Neutrophil (primary cell): Measurements from ENCODE around the gene MAP4.
"Not testable (repeated sequence)": the region's sequence is repeated elsewhere in the genome, so short reads cannot be mapped to it uniquely, and the experiment has no call there.

Experiments
- H3K27ac ChIP-seq: fragments of 200-600 bp; sonication (generic); 2 replicates; pipeline ENCODE4 v1.5.1; 2016; ENCODE audit warnings: mild to moderate bottlenecking, moderate library complexity
- H3K27me3 ChIP-seq: fragments of 200-600 bp; sonication (generic); 2 replicates; pipeline ENCODE4 v1.6.0; 2016; ENCODE audit warnings: mild to moderate bottlenecking
- H3K36me3 ChIP-seq: fragments of 200-600 bp; sonication (generic); 2 replicates; pipeline ENCODE4 v1.5.1; 2017
- H3K4me1 ChIP-seq, 2 experiments: fragments of 200-600 bp in 1 of 2; sonication (generic) in 1 of 2; 1 replicate in 1 of 2; 2 replicates in 1 of 2; pipeline versions ENCODE4 v1.5.1 to v1.6.1; 2013 to 2016; ENCODE audit warnings: low read depth in 1 of 2, low read length in 1 of 2, mild to moderate bottlenecking in 1 of 2, moderate library complexity in 1 of 2; ENCODE audit not compliant: control insufficient read depth in 1 of 2, insufficient read depth in 1 of 2
- H3K4me3 ChIP-seq, 2 experiments: fragments of 200-600 bp in 1 of 2; sonication (generic) in 1 of 2; 1 replicate in 1 of 2; 2 replicates in 1 of 2; pipeline ENCODE4 v1.5.1; 2013 to 2016; ENCODE audit warnings: low read depth in 1 of 2, low read length in 1 of 2, mild to moderate bottlenecking in 1 of 2, moderate library complexity in 1 of 2
- H3K9me3 ChIP-seq: fragments of 200-600 bp; sonication (generic); 2 replicates; pipeline ENCODE4 v1.5.1; 2016
- CTCF ChIP-seq: fragments of 200-600 bp; sonication (generic); IDR thresholded peaks from 2 replicates; pipeline ENCODE4 v1.5.1; 2016; ENCODE audit warnings: antibody characterized with exemption

Gene MAP4

GRCh38 chr3:47888986-47889757 lies 127.0 kb downstream of the MAP4 start:
- Histone ChIP-seq H3K4me3 (no peak overlapping the region), H3K27ac (no peak overlapping the region), H3K9me3 (no peaks in the 10 kb centered on the region), H3K36me3 (peaks cover 19% of the 10 kb centered on the region), H3K27me3 (no peaks in the 10 kb centered on the region), H3K4me1 (no peaks in the 10 kb centered on the region)
- TF ChIP-seq CTCF = no peak

- not testable (repeated sequence) for H3K4me1 ChIP-seq, H3K4me3 ChIP-seq, H3K27me3 ChIP-seq, H3K9me3 ChIP-seq, H3K27ac ChIP-seq
- peaks cover 19% of the 10 kb centered on the region for H3K36me3 ChIP-seq
These were observed 128.2 kb downstream of the MAP4 start for GRCh38 chr3:47887991-47888390.

DNA sequence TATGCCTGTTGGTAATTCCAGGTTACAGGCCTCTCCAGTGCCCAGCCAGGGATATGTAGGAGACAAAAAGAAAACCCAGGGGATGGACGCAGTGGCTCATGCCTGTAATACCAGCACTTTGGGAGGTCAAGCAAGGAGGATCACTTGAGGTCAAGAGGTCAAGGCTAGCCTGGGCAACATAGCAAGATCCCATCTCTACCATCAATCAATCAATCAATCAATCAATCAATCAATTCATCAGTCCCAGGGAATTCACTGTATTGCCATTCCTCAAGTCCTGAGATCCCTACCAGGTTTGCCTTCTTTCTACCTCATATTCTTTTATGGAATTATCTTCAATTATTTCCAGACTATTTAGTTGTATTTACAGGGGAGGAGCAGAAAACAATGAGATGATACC lies 131.0 kb downstream of the MAP4 start:
- Histone ChIP-seq H3K36me3 (peaks cover 5% of the 10 kb centered on the region), H3K27me3 (no peaks in the 10 kb centered on the region), H3K4me1 (no peaks in the 10 kb centered on the region), H3K9me3 (no peaks in the 10 kb centered on the region), H3K27ac (no peak overlapping the region), H3K4me3 (no peak overlapping the region)
- no peak for TF ChIP-seq CTCF

DNA sequence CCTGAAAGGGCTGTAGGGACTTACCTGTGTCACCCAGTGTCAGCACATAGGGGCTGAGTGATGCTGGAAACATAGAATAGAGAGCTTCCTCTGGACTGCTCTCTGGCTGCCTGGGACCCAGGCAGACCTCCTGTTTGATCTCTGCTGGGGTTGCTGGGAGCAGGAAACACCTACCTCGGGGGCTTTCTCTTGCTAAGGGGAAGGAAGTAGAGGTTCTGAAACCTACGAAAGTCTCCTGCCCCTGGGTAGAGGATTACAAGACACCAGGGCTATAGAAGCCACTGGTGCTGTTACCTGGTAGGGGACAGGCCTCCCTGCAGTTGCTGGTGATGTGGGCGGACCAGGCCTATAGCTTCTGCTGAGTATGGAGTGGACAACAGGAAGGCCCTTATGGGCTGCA lies 131.6 kb downstream of the MAP4 start:
- H3K27me3 ChIP-seq = no peaks in the 10 kb centered on the region
- no peak overlapping the region for H3K4me3 ChIP-seq
- TF ChIP-seq CTCF = no peak
- no peaks in the 10 kb centered on the region for H3K4me1 ChIP-seq
- no peaks in the 10 kb centered on the region for H3K9me3 ChIP-seq
- H3K36me3 ChIP-seq = peaks cover 5% of the 10 kb centered on the region
- no peak overlapping the region for H3K27ac ChIP-seq

GRCh38 chr3:47882338-47882737 lies 133.9 kb downstream of the MAP4 start:
- TF ChIP-seq CTCF = no peak
- H3K4me1 ChIP-seq = no peaks in the 10 kb centered on the region
- no peaks in the 10 kb centered on the region for H3K27me3 ChIP-seq
- H3K36me3 ChIP-seq = no peaks in the 10 kb centered on the region
- H3K27ac ChIP-seq = no peak overlapping the region
- H3K9me3 ChIP-seq = no peaks in the 10 kb centered on the region
- no peak overlapping the region for H3K4me3 ChIP-seq

DNA sequence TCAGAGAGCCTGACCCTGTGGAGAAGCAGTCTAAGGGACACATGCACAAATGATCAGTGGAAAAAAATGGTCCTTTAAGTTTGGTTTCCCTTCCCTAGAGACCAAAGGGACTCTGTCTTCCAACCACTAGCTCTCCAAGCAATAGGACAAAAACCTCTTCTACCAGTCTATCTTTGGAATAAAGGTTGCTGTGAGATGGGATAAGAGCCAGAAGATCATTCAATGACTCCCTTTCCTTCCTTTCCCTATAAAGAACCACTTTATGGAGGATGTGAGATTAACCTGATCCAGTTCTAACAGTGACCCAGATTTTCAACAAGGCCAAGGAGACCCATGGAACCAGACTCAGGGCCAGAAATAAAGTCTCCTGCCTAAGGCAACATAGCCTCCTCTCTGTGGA lies 138.5 kb downstream of the MAP4 start:
- no peak for TF ChIP-seq CTCF
- no peaks in the 10 kb centered on the region for H3K9me3 ChIP-seq
- no peak overlapping the region for H3K27ac ChIP-seq
- no peaks in the 10 kb centered on the region for H3K27me3 ChIP-seq
- H3K4me1 ChIP-seq = no peaks in the 10 kb centered on the region
- no peak overlapping the region for H3K4me3 ChIP-seq
- H3K36me3 ChIP-seq = peaks cover 15% of the 10 kb centered on the region
